HTR-8/SVneo (cell line): ENCODE results near the gene ADGRG1.

Source experiments
- DNase-seq: peaks from one replicate; pipeline ENCODE4 v3.0.0; 2011; ENCODE audit warnings: low spot score, mixed read lengths; ENCODE audit not compliant: insufficient read length
- FAIRE-seq: peaks from 2 replicates; lab custom pipeline; 2011; peaks lifted over from hg19 to GRCh38; lab: Jason Lieb, UNC

ADGRG1 gene

GRCh38 chr16:57645691-57646387 is 17.4 kb downstream of the ADGRG1 start:
- FAIRE-seq, result peak; percentile 46
- DNase-seq, result no peak

- FAIRE-seq, result peak; percentile 93
- DNase-seq, result no peak
Observed at GRCh38 chr16:57646388-57647039, 18.1 kb downstream of the ADGRG1 start.

GRCh38 chr16:57647136-57647875 is 18.9 kb downstream of the ADGRG1 start:
- DNase-seq (peak; percentile 63), FAIRE-seq (peak; percentile 4)

- DNase-seq (no peak), FAIRE-seq (no peak)
Observed at GRCh38 chr16:57648125-57648524, 19.7 kb downstream of the ADGRG1 start.

GRCh38 chr16:57648581-57649442 is 20.4 kb downstream of the ADGRG1 start:
- FAIRE-seq, result peak; percentile 88
- peak; percentile 91 for DNase-seq

- no peak for FAIRE-seq
- no peak for DNase-seq
Observed at GRCh38 chr16:57649443-57649751, 21.0 kb downstream of the ADGRG1 start.

- DNase-seq (no peak), FAIRE-seq (no peak)
Observed at GRCh38 chr16:57649846-57650245, 21.4 kb downstream of the ADGRG1 start.

GRCh38 chr16:57651344-57652333 is 23.2 kb downstream of the ADGRG1 start:
- FAIRE-seq, result no peak
- DNase-seq, result no peak

GRCh38 chr16:57652695-57653471 is 24.5 kb downstream of the ADGRG1 start:
- DNase-seq, result no peak
- no peak for FAIRE-seq

- FAIRE-seq, result peak; percentile 26
- DNase-seq, result no peak
Observed at GRCh38 chr16:57653936-57654335, 25.5 kb downstream of the ADGRG1 start.

- FAIRE-seq (peak; percentile 20), DNase-seq (no peak)
Observed at GRCh38 chr16:57656342-57656955, 28.0 kb downstream of the ADGRG1 start.

GRCh38 chr16:57657228-57657627 is 28.8 kb downstream of the ADGRG1 start:
- DNase-seq (no peak), FAIRE-seq (peak; percentile 28)

GRCh38 chr16:57658130-57658877 is 29.9 kb downstream of the ADGRG1 start:
- no peak for DNase-seq
- peak; percentile 88 for FAIRE-seq

GRCh38 chr16:57658878-57659674 is 30.6 kb downstream of the ADGRG1 start:
- FAIRE-seq (no peak), DNase-seq (no peak)

- no peak for DNase-seq
- FAIRE-seq, result no peak
Observed at GRCh38 chr16:57660715-57661463, 32.5 kb downstream of the ADGRG1 start.

GRCh38 chr16:57661510-57661909 is 33.1 kb downstream of the ADGRG1 start:
- FAIRE-seq, result no peak
- no peak for DNase-seq
